Kidney epithelial cell (primary cell): Measurements from ENCODE around the gene FAM78B. TPM values are rescaled to one million over a fixed set of nuclear protein-coding genes. Genes with fewer than 3 reads are reported as not detected.

ENCODE experiments used
- DNase-seq: peaks from one replicate; pipeline ENCODE4 v3.0.0-alpha.2; 2010; ENCODE audit warnings: low read depth
- H3K27me3 ChIP-seq: 2 replicates; pipeline ENCODE4 v1.6.0; 2011; ENCODE audit warnings: low read length; ENCODE audit not compliant: control insufficient read depth, insufficient read depth
- H3K36me3 ChIP-seq: 2 replicates; pipeline ENCODE4 v1.5.1; 2011; ENCODE audit warnings: low read length; ENCODE audit not compliant: control insufficient read depth, insufficient read depth
- H3K4me3 ChIP-seq: 2 replicates; pipeline ENCODE4 v1.5.1; 2011; ENCODE audit warnings: low read depth, mild to moderate bottlenecking, control low read depth, low read length
- CTCF ChIP-seq: IDR thresholded peaks from 2 replicates; pipeline ENCODE4 v1.5.1; 2011; ENCODE audit warnings: mild to moderate bottlenecking, moderate library complexity, low read length, control low read depth, inconsistent platforms; ENCODE audit not compliant: insufficient read depth, poor library complexity, severe bottlenecking
- total RNA-seq: library from RNA; depleted of rRNA; stranded (reverse); fragments of >200 nt; gene quantifications from 2 replicates; pipeline ENCODE4 v1.2.3, GENCODE V29; 2015

The FAM78B gene
- total RNA-seq, 1 donor from 2014 or later, result 0.33 TPM

GRCh38 chr1:166127003-166127402 is 39.8 kb downstream of the FAM78B start:
- TF ChIP-seq CTCF, result no peak

GRCh38 chr1:166122873-166123466 is 43.8 kb downstream of the FAM78B start:
- no peak for DNase-seq
- Histone ChIP-seq H3K27me3 (no peaks in the 10 kb centered on the region), H3K4me3 (no peak overlapping the region), H3K36me3 (no peaks in the 10 kb centered on the region)
- TF ChIP-seq CTCF, result no peak

More at GRCh38 chr1:166127003-166127402, 39.8 kb downstream of the FAM78B start:
- Histone ChIP-seq H3K27me3 (no peaks in the 10 kb centered on the region), H3K36me3 (no peaks in the 10 kb centered on the region), H3K4me3 (no peak overlapping the region)
- DNase-seq, result no peak

DNA sequence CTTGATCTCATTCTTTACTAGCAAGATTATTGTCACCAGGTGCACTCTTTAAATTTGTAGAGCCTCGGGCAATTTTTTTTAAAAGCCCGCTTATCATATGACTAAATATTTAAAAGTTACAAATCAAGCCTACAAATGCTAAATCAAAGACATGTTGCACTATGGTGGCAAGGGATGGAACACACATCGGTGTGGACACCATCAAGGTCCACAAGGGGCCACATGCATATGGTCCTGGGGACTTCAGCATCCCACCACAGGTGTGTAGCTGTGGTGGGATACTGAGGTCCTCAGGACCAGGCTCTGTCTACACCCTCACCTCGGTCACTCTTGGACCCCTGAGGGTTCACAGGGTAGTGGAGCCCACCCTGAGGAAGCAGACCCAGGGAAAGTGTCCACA is 45.8 kb downstream of the FAM78B start:
- no peak for TF ChIP-seq CTCF
- H3K4me3 ChIP-seq, result no peak overlapping the region
- DNase-seq, result no peak
- no peaks in the 10 kb centered on the region for H3K36me3 ChIP-seq
- H3K27me3 ChIP-seq, result no peaks in the 10 kb centered on the region

GRCh38 chr1:166120281-166120680 is 46.5 kb downstream of the FAM78B start:
- no peaks in the 10 kb centered on the region for H3K27me3 ChIP-seq
- H3K36me3 ChIP-seq, result no peaks in the 10 kb centered on the region
- no peak for TF ChIP-seq CTCF
- no peak for DNase-seq
- H3K4me3 ChIP-seq, result no peak overlapping the region

DNA sequence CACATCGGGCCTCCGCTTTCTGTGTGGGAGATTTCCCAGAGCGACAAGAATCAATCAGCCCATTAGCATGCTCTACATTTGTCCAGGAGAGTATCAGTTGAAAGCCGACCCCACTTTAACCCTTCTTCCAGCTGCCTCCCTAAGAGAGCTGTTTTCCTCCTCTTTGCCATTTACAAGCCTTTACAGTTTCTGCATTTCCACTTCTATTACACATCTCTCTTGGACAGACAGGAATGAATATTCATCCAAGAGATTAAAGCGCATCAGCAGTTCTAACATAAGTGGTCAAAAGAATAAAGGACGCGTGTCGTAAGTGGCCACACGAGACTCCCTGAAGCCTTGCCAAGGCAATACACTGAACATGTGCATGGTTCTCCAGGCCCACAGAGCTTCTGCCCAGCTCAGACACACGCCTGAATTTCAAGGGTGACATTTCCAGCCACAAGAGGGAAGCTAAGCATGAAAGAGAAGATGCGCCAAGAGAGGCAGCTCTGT is 47.3 kb downstream of the FAM78B start:
- Histone ChIP-seq H3K27me3 (no peaks in the 10 kb centered on the region), H3K4me3 (no peak overlapping the region), H3K36me3 (no peaks in the 10 kb centered on the region)
- DNase-seq, result no peak
- TF ChIP-seq CTCF, result no peak

DNA sequence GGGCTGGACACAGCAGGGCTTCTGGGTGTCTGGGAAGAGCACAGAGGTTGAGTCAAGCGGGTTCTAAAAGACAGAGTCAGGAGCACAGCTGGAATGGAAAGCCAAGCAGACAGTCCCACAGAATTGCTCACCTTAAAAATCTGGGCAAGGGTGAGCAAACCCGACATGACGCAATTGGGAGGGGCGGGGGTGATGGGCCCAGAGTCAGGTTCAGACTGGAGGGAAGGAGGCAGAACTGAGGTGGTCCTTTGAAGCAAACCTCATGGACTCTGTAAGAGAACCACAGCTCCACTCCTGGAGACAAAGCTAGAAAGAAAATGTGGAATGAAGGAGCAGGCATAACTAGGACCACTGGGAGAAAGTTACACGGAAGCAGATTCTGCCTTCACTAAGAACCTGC is 49.0 kb downstream of the FAM78B start:
- Histone ChIP-seq H3K4me3 (no peak overlapping the region), H3K36me3 (no peaks in the 10 kb centered on the region), H3K27me3 (no peaks in the 10 kb centered on the region)
- no peak for TF ChIP-seq CTCF
- DNase-seq, result no peak
